GM12872 (cell line): Measurements from ENCODE around the gene DRD5.

ENCODE experiments used
- CTCF ChIP-seq: IDR thresholded peaks from 3 replicates; pipeline ENCODE4 v1.5.1; 2011; ENCODE audit warnings: low read depth, mild to moderate bottlenecking, low read length, moderate library complexity; ENCODE audit not compliant: insufficient read depth

Gene DRD5

GRCh38 chr4:9781343-9782135 is at the start of gene DRD5:
Gene DRD5 (plus strand): TSS chr4:9781634. CDS start chr4:9782030, 396 bp downstream.
- TF ChIP-seq CTCF = no peak

GRCh38 chr4:9735515-9735914 is 45.9 kb upstream of the DRD5 start:
- TF ChIP-seq CTCF = no peak

GRCh38 chr4:9745782-9746181 is 35.7 kb upstream of the DRD5 start:
- no peak for TF ChIP-seq CTCF

- no peak for TF ChIP-seq CTCF
Observed at GRCh38 chr4:9758641-9759317, 22.7 kb upstream of the DRD5 start.

GRCh38 chr4:9762823-9763475 is 18.5 kb upstream of the DRD5 start:
- TF ChIP-seq CTCF = peak; percentile 74

GRCh38 chr4:9764155-9764696 is 17.2 kb upstream of the DRD5 start:
- TF ChIP-seq CTCF = no peak

GRCh38 chr4:9765091-9765490 is 16.3 kb upstream of the DRD5 start:
- peak; percentile 68 for TF ChIP-seq CTCF
